Astrocyte (in vitro differentiated cells and primary cell): Measurements from ENCODE around the gene ZDHHC14. TPM values are rescaled to one million over a fixed set of nuclear protein-coding genes. Genes with fewer than 3 reads are reported as not detected.

Experiments used
- DNase-seq: peaks from one replicate; pipeline ENCODE4 v3.0.0-alpha.2; 2010; ENCODE audit warnings: low read depth
- FAIRE-seq: peaks from 2 replicates; lab custom pipeline; 2011; peaks lifted over from hg19 to GRCh38; lab: Jason Lieb, UNC
- H2AFZ ChIP-seq: 2 replicates; pipeline ENCODE4 v1.6.0; 2012; ENCODE audit warnings: low read depth, low read length, inconsistent platforms
- H3K27ac ChIP-seq: 2 replicates; pipeline ENCODE4 v1.5.1; 2011; ENCODE audit warnings: low read depth, low read length, inconsistent platforms
- H3K27me3 ChIP-seq: 2 replicates; pipeline ENCODE4 v1.6.0; 2011; ENCODE audit warnings: low read length, inconsistent platforms; ENCODE audit not compliant: insufficient read depth
- H3K36me3 ChIP-seq: 2 replicates; pipeline ENCODE4 v1.5.1; 2011; ENCODE audit warnings: low read length, inconsistent platforms; ENCODE audit not compliant: insufficient read depth
- H3K4me1 ChIP-seq: 2 replicates; pipeline ENCODE4 v1.5.1; 2011; ENCODE audit warnings: low read length, inconsistent platforms; ENCODE audit not compliant: insufficient read depth
- H3K4me2 ChIP-seq: 2 replicates; pipeline ENCODE4 v1.6.0; 2012; ENCODE audit warnings: low read length, inconsistent platforms
- H3K4me3 ChIP-seq: 2 replicates; pipeline ENCODE4 v1.5.1; 2011; ENCODE audit warnings: low read depth, mild to moderate bottlenecking, low read length, inconsistent platforms; ENCODE audit not compliant: insufficient read depth
- H3K79me2 ChIP-seq: 2 replicates; pipeline ENCODE4 v1.6.0; 2012; ENCODE audit warnings: mild to moderate bottlenecking, low read length, inconsistent platforms; ENCODE audit not compliant: insufficient read depth
- H3K9ac ChIP-seq: 2 replicates; pipeline ENCODE4 v1.6.0; 2012; ENCODE audit warnings: mild to moderate bottlenecking, low read length, inconsistent platforms
- H3K9me3 ChIP-seq: 2 replicates; pipeline ENCODE4 v1.5.1; 2012; ENCODE audit warnings: low read depth, mild to moderate bottlenecking, low read length, inconsistent platforms; ENCODE audit not compliant: insufficient read depth
- H4K20me1 ChIP-seq: 2 replicates; pipeline ENCODE4 v1.6.0; 2012; ENCODE audit warnings: low read length, inconsistent platforms; ENCODE audit not compliant: insufficient read depth
- H3K27ac Mint-ChIP-seq: one replicate; pipeline ENCODE4 v1.8.0; 2021; ENCODE audit warnings: mild to moderate bottlenecking, mixed read lengths; ENCODE audit not compliant: unreplicated experiment
- H3K27me3 Mint-ChIP-seq: one replicate; pipeline ENCODE4 v1.8.0; 2021; ENCODE audit warnings: low read depth, mixed read lengths; ENCODE audit not compliant: unreplicated experiment
- H3K36me3 Mint-ChIP-seq: one replicate; pipeline ENCODE4 v1.8.0; 2021; ENCODE audit warnings: low read depth, mixed read lengths; ENCODE audit not compliant: unreplicated experiment
- H3K4me1 Mint-ChIP-seq: one replicate; pipeline ENCODE4 v1.8.0; 2021; ENCODE audit warnings: low read depth, mixed read lengths; ENCODE audit not compliant: unreplicated experiment
- H3K4me3 Mint-ChIP-seq: one replicate; pipeline ENCODE4 v1.8.0; 2021; ENCODE audit warnings: mild to moderate bottlenecking, moderate library complexity, mixed read lengths; ENCODE audit not compliant: unreplicated experiment
- H3K9me3 Mint-ChIP-seq: one replicate; pipeline ENCODE4 v1.8.0; 2021; ENCODE audit warnings: mild to moderate bottlenecking, mixed read lengths; ENCODE audit not compliant: unreplicated experiment
- EZH2 ChIP-seq: IDR thresholded peaks from 2 replicates; pipeline ENCODE4 v1.6.1; 2012; ENCODE audit warnings: mild to moderate bottlenecking, low read length, inconsistent platforms; ENCODE audit not compliant: insufficient read depth
- total RNA-seq: library from RNA; stranded (reverse); gene quantifications from 2 replicates; pipeline ENCODE4 v1.2.1, GENCODE V29; 2021
- TF ChIP-seq, protein P1 (sequence below): IDR thresholded peaks from 2 replicates; pipeline ENCODE4 v1.5.1; 2011; ENCODE audit warnings: low read depth, mild to moderate bottlenecking, inconsistent platforms, low read length, moderate library complexity; ENCODE audit not compliant: insufficient read depth

Gene ZDHHC14
- total RNA-seq, 1 donor from 2014 or later = 7.2 TPM

DNA sequence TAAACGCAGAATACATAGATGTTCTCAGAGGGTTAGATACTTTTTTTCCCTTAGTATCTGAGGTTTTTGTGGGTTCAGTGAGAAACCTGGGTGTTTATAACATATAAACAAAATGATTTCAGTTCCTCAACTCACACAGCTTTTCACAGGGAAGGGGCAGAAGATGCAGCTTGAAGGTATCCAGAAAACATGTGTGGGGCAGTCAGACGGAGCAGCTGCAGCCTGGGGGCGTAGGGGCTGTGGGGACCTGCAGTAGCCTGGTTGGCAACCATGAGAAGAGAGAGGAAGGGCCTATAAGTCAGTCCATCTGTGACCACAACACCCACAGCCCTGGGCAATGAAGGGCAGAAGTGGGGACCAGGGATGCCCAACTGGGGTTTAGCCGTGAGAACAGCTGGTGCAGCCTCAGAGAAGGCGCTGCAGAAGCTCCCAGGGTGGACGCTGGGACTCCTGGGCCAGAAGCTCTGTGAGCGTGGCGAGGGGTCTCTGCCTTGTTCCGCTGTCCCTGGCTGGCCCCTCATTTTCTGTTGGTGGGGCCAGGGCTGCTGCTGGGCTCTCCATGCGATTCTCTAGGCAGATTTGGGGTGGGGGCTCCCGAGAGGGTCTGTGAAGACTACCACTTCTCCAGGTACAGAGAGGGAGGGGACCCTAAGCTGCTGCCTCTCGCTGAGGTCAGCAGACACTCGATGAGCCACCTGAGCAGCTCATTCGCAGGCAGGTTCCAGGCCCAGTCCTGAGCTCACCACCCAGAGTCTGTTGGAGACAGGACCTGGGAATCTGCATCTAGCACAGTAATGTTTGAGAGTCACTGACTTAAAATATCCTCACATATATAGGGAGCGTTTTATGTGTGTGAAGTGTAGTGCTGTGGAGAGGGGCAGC is 181.2 kb downstream of the ZDHHC14 start:
- no peak overlapping the region for H2AFZ ChIP-seq
- H3K4me2 ChIP-seq = no peak overlapping the region
- no peak overlapping the region for H3K4me3 ChIP-seq
- H3K79me2 ChIP-seq = no peaks in the 10 kb centered on the region
- no peak for TF ChIP-seq EZH2
- TF ChIP-seq, protein P1, sequence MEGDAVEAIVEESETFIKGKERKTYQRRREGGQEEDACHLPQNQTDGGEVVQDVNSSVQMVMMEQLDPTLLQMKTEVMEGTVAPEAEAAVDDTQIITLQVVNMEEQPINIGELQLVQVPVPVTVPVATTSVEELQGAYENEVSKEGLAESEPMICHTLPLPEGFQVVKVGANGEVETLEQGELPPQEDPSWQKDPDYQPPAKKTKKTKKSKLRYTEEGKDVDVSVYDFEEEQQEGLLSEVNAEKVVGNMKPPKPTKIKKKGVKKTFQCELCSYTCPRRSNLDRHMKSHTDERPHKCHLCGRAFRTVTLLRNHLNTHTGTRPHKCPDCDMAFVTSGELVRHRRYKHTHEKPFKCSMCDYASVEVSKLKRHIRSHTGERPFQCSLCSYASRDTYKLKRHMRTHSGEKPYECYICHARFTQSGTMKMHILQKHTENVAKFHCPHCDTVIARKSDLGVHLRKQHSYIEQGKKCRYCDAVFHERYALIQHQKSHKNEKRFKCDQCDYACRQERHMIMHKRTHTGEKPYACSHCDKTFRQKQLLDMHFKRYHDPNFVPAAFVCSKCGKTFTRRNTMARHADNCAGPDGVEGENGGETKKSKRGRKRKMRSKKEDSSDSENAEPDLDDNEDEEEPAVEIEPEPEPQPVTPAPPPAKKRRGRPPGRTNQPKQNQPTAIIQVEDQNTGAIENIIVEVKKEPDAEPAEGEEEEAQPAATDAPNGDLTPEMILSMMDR = no peak
- Mint-ChIP-seq H3K4me1 (peaks cover 3% of the 10 kb centered on the region), H3K27me3 (no peaks in the 10 kb centered on the region), H3K9me3 (peaks cover 2% of the 10 kb centered on the region), H3K27ac (peak overlapping the region; percentile 34), H3K4me3 (no peak overlapping the region), H3K36me3 (no peaks in the 10 kb centered on the region)
- H3K27ac ChIP-seq = no peak overlapping the region
- H3K9ac ChIP-seq = no peak overlapping the region
- H3K36me3 ChIP-seq = no peaks in the 10 kb centered on the region
- no peak for DNase-seq
- no peak for FAIRE-seq
- no peaks in the 10 kb centered on the region for H4K20me1 ChIP-seq
- H3K4me1 ChIP-seq = no peaks in the 10 kb centered on the region
- H3K27me3 ChIP-seq = no peaks in the 10 kb centered on the region
- no peaks in the 10 kb centered on the region for H3K9me3 ChIP-seq

DNA sequence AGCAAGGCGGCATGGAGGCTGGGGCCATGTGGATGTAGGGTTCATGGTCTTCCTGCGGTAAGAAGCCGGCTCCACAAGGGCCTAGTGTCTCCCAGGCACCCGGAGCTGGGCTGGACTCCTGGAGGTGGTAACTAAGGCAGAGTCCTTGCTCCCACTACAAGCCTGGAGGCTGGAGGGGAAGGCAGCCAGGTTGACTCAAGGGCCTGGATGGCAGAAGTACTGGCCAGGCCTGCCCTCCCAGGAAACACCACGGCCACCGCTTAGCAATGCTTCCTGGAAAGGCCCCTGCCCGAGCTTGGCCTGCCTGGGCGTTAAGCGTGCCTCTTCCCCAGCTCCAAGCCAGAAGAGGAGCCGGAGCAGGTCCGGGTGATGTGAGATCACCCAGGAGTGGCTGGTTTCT is 182.0 kb downstream of the ZDHHC14 start:
- H3K4me1 ChIP-seq = no peaks in the 10 kb centered on the region
- no peak overlapping the region for H3K4me3 Mint-ChIP-seq
- no peak for DNase-seq
- no peak overlapping the region for H3K4me2 ChIP-seq
- H3K27me3 ChIP-seq = no peaks in the 10 kb centered on the region
- H3K27ac ChIP-seq = no peak overlapping the region
- H3K36me3 ChIP-seq = no peaks in the 10 kb centered on the region
- H3K4me3 ChIP-seq = no peak overlapping the region
- no peaks in the 10 kb centered on the region for H3K27me3 Mint-ChIP-seq
- H3K9me3 Mint-ChIP-seq = peaks cover 2% of the 10 kb centered on the region
- no peak overlapping the region for H3K27ac Mint-ChIP-seq
- no peak overlapping the region for H2AFZ ChIP-seq
- no peak for FAIRE-seq
- no peaks in the 10 kb centered on the region for H4K20me1 ChIP-seq
- no peaks in the 10 kb centered on the region for H3K36me3 Mint-ChIP-seq
- H3K9ac ChIP-seq = no peak overlapping the region
- H3K9me3 ChIP-seq = no peaks in the 10 kb centered on the region
- TF ChIP-seq, protein P1 = no peak
- TF ChIP-seq EZH2 = no peak
- H3K79me2 ChIP-seq = no peaks in the 10 kb centered on the region
- H3K4me1 Mint-ChIP-seq = peaks cover 3% of the 10 kb centered on the region
